CD14-positive monocyte (primary cell): Measurements from ENCODE around the gene SLC4A3. TPM values are rescaled to one million over a fixed set of nuclear protein-coding genes. Genes with fewer than 3 reads are reported as not detected.

Experiments
- DNase-seq, 3 donors: peaks; one replicate each; pipeline ENCODE4 v3.0.0-alpha.2; 2011 to 2022
- H2AFZ ChIP-seq: 2 replicates; pipeline ENCODE4 v1.6.0; 2012; ENCODE audit warnings: mild to moderate bottlenecking, low read depth, low read length, inconsistent platforms; ENCODE audit not compliant: insufficient read depth, poor library complexity, severe bottlenecking
- H3K27ac ChIP-seq, 2 donors: 1 replicate in 1 of 2; 2 replicates in 1 of 2; pipeline ENCODE4 v1.5.1; 2012 to 2013; ENCODE audit warnings: low read length in 2 of 2, control low read depth in 1 of 2, inconsistent platforms in 1 of 2, low read depth in 1 of 2, mild to moderate bottlenecking in 1 of 2
- H3K27me3 ChIP-seq, 2 donors: one replicate each; pipeline versions ENCODE4 v1.6.0 to v1.6.1; 2011 to 2013; ENCODE audit warnings: low read length in 2 of 2; ENCODE audit not compliant: control insufficient read depth in 2 of 2, insufficient read depth in 2 of 2
- H3K36me3 ChIP-seq, 2 donors: replicated peaks in 1 of 2; 1 replicate in 1 of 2; 2 replicates in 1 of 2; pipeline versions ENCODE4 v1.5.1 to v1.6.1; 2012 to 2013; ENCODE audit warnings: low read length in 2 of 2, control low read depth in 1 of 2, inconsistent platforms in 1 of 2, mild to moderate bottlenecking in 1 of 2; ENCODE audit not compliant: insufficient read depth in 2 of 2, control insufficient read depth in 1 of 2
- H3K4me1 ChIP-seq, 2 donors: 1 replicate in 1 of 2; 2 replicates in 1 of 2; pipeline versions ENCODE4 v1.5.1 to v1.6.1; 2012 to 2013; ENCODE audit warnings: low read length in 2 of 2, control low read depth in 1 of 2, inconsistent platforms in 1 of 2, mild to moderate bottlenecking in 1 of 2, moderate library complexity in 1 of 2; ENCODE audit not compliant: insufficient read depth in 2 of 2, control insufficient read depth in 1 of 2
- H3K4me2 ChIP-seq: replicated peaks from 2 replicates; pipeline ENCODE3; 2012; ENCODE audit warnings: low read length, moderate library complexity, mild to moderate bottlenecking; ENCODE audit not compliant: poor library complexity, severe bottlenecking; ENCODE audit errors: extremely low read depth
- H3K4me3 ChIP-seq, 3 experiments: fragments of 200-600 bp in 1 of 3; sonication (generic) in 1 of 3; replicated peaks in 1 of 3; 1 replicate in 2 of 3; 2 replicates in 1 of 3; pipeline ENCODE4 v1.5.1; 2011 to 2013; ENCODE audit warnings: low read length in 3 of 3, mild to moderate bottlenecking in 3 of 3, control low read depth in 2 of 3, low read depth in 2 of 3, inconsistent platforms in 1 of 3, moderate library complexity in 1 of 3
- H3K79me2 ChIP-seq: 2 replicates; pipeline ENCODE4 v1.6.0; 2012; ENCODE audit warnings: mild to moderate bottlenecking, control low read depth, inconsistent platforms, low read length, moderate library complexity; ENCODE audit not compliant: insufficient read depth
- H3K9ac ChIP-seq: 2 replicates; pipeline ENCODE4 v1.6.0; 2017; ENCODE audit warnings: low read length, mild to moderate bottlenecking; ENCODE audit not compliant: insufficient read depth, poor library complexity, severe bottlenecking
- H3K9me3 ChIP-seq, 2 donors: replicated peaks in 1 of 2; 1 replicate in 1 of 2; 2 replicates in 1 of 2; pipeline versions ENCODE4 v1.5.1 to v1.6.1; 2012 to 2013; ENCODE audit warnings: low read length in 2 of 2, control low read depth in 1 of 2; ENCODE audit not compliant: control insufficient read depth in 1 of 2, insufficient read depth in 1 of 2
- H4K20me1 ChIP-seq: 2 replicates; pipeline ENCODE4 v1.6.0; 2012; ENCODE audit warnings: mild to moderate bottlenecking, low read length, control low read depth, moderate library complexity; ENCODE audit not compliant: insufficient read depth
- H3K27ac Mint-ChIP-seq, 7 donors: one replicate each; pipeline ENCODE4 v1.8.0; 2020; ENCODE audit warnings: mild to moderate bottlenecking in 7 of 7, mixed read lengths in 7 of 7, moderate library complexity in 6 of 7, inconsistent platforms in 2 of 7
- H3K27me3 Mint-ChIP-seq, 3 donors: one replicate each; pipeline ENCODE4 v1.8.0; 2021 to 2022; ENCODE audit warnings: low read depth in 3 of 3, mild to moderate bottlenecking in 3 of 3, mixed read lengths in 3 of 3, moderate library complexity in 3 of 3, inconsistent platforms in 1 of 3
- H3K36me3 Mint-ChIP-seq, 2 donors: one replicate each; pipeline ENCODE4 v1.8.0; 2020; ENCODE audit warnings: mixed read lengths in 2 of 2, inconsistent platforms in 1 of 2, mild to moderate bottlenecking in 1 of 2
- H3K4me1 Mint-ChIP-seq: one replicate; pipeline ENCODE4 v1.8.0; 2020; ENCODE audit warnings: mild to moderate bottlenecking, mixed read lengths
- H3K4me3 Mint-ChIP-seq, 2 donors: one replicate each; pipeline ENCODE4 v1.8.0; 2020; ENCODE audit warnings: mild to moderate bottlenecking in 2 of 2, mixed read lengths in 2 of 2, moderate library complexity in 1 of 2
- H3K9me3 Mint-ChIP-seq, 7 donors: one replicate each; pipeline ENCODE4 v1.8.0; 2020 to 2022; ENCODE audit warnings: mixed read lengths in 7 of 7, mild to moderate bottlenecking in 6 of 7, moderate library complexity in 6 of 7, inconsistent platforms in 2 of 7
- WGBS: methylation state at CpG from one replicate; pipeline ENCODE4 v1.1.5; 2013; ENCODE audit warnings: missing lambda C conversion rate; ENCODE audit not compliant: insufficient coverage; 5-methylcytosine and 5-hydroxymethylcytosine counted together
- intact Hi-C, 2 donors: fragments of 100-400 bp; cut with micrococcal nuclease; formaldehyde crosslinking; loops; one replicate each; pipeline versions ENCODE4 v1.15.0 to v1.15.1; 2023
- polyA plus RNA-seq, 3 donors: library from polyadenylated mRNA; depleted of rRNA in 1 of 3; unstranded in 2 of 3; stranded (reverse) in 1 of 3; fragments of 300-500 nt in 2 of 3; fragments of >200 nt in 1 of 3; fragmentation: Illumina TruSeq in 2 of 3; gene quantifications; 1 replicate in 2 of 3; 2 replicates in 1 of 3; pipeline ENCODE4 v1.2.3, GENCODE V29; 2012 to 2021
- TF ChIP-seq, protein P1 (sequence below): fragments of 200-600 bp; IDR thresholded peaks from one replicate; pipeline ENCODE4 v1.8.0; 2022; ENCODE audit warnings: antibody characterized with exemption, mild to moderate bottlenecking

Gene SLC4A3
- polyA plus RNA-seq, 3 donors, result 0.31 TPM; not detected in 2

DNA sequence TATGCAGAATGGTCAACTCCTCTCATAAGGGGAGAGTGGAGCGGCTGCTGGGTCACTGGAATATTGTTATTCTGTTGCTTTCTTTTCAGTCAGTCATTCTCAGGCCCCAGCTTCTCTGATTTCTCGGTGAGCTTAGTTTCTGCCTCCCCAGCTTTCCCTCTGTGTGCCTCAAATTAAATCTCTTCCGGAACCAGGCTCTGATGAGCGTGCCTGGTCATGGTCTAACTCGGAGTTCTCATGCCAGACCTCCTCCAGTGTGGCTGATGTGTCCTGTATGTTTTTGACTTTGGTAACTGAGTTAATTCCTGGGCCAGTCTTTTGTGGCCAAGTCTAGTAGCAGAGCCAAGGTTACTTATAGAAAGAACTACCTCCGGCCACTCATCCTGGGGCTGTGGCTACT, 34.7 kb upstream of the SLC4A3 start:
- no peak overlapping the region for H3K9ac ChIP-seq
- intact Hi-C loops, result no loop called here
- DNase-seq, result no peak
- no peaks in the 10 kb centered on the region for H3K36me3 Mint-ChIP-seq
- TF ChIP-seq, protein P1, sequence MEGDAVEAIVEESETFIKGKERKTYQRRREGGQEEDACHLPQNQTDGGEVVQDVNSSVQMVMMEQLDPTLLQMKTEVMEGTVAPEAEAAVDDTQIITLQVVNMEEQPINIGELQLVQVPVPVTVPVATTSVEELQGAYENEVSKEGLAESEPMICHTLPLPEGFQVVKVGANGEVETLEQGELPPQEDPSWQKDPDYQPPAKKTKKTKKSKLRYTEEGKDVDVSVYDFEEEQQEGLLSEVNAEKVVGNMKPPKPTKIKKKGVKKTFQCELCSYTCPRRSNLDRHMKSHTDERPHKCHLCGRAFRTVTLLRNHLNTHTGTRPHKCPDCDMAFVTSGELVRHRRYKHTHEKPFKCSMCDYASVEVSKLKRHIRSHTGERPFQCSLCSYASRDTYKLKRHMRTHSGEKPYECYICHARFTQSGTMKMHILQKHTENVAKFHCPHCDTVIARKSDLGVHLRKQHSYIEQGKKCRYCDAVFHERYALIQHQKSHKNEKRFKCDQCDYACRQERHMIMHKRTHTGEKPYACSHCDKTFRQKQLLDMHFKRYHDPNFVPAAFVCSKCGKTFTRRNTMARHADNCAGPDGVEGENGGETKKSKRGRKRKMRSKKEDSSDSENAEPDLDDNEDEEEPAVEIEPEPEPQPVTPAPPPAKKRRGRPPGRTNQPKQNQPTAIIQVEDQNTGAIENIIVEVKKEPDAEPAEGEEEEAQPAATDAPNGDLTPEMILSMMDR, result no peak
- no peak overlapping the region for H3K27ac ChIP-seq
- H3K79me2 ChIP-seq, result no peaks in the 10 kb centered on the region
- peaks cover 0 to 1% (median 0%) of the 10 kb centered on the region in 7 donors for H3K9me3 Mint-ChIP-seq
- peaks cover 6 to 16% (median 7%) of the 10 kb centered on the region in 3 donors for H3K27me3 Mint-ChIP-seq
- H3K4me3 Mint-ChIP-seq, result no peak overlapping the region
- H3K4me2 ChIP-seq, result no peak overlapping the region
- WGBS, result 93% methylated on average over 3 of the region's 6 CpGs
- H4K20me1 ChIP-seq, result no peaks in the 10 kb centered on the region
- H2AFZ ChIP-seq, result no peak overlapping the region
- no peaks in the 10 kb centered on the region for H3K27me3 ChIP-seq
- no peaks in the 10 kb centered on the region for H3K36me3 ChIP-seq
- peaks cover 8% of the 10 kb centered on the region for H3K4me1 Mint-ChIP-seq
- peaks cover 5 to 6% of the 10 kb centered on the region in 2 donors for H3K4me1 ChIP-seq
- no peaks in the 10 kb centered on the region for H3K9me3 ChIP-seq
- H3K27ac Mint-ChIP-seq, result no peak overlapping the region
- H3K4me3 ChIP-seq, result no peak overlapping the region

GRCh38 chr2:219593154-219593553, 34.3 kb upstream of the SLC4A3 start:
- intact Hi-C loops, result no loop called here
- peaks cover 0 to 1% (median 0%) of the 10 kb centered on the region in 7 donors for H3K9me3 Mint-ChIP-seq
- 100% methylated on average over 1 of the region's 2 CpGs for WGBS

More at GRCh38 chr2:219593154-219593553, 34.3 kb upstream of the SLC4A3 start:
- H3K27me3 ChIP-seq, result no peaks in the 10 kb centered on the region
- H3K27ac ChIP-seq, result no peak overlapping the region
- DNase-seq, result no peak
- no peak overlapping the region for H3K9ac ChIP-seq
- peaks cover 11% of the 10 kb centered on the region for H3K4me1 Mint-ChIP-seq
- no peak overlapping the region for H2AFZ ChIP-seq
- H4K20me1 ChIP-seq, result no peaks in the 10 kb centered on the region
- H3K9me3 ChIP-seq, result no peaks in the 10 kb centered on the region
- no peaks in the 10 kb centered on the region for H3K79me2 ChIP-seq
- no peak overlapping the region for H3K4me3 ChIP-seq
- H3K4me1 ChIP-seq, result peaks cover 5 to 8% of the 10 kb centered on the region in 2 donors
- TF ChIP-seq, protein P1, result no peak
- H3K36me3 ChIP-seq, result no peaks in the 10 kb centered on the region
- H3K4me3 Mint-ChIP-seq, result no peak overlapping the region
- no peak overlapping the region for H3K4me2 ChIP-seq
- no peak overlapping the region for H3K27ac Mint-ChIP-seq
- peaks cover 6 to 16% (median 7%) of the 10 kb centered on the region in 3 donors for H3K27me3 Mint-ChIP-seq
- no peaks in the 10 kb centered on the region for H3K36me3 Mint-ChIP-seq
